HuH-7.5 (cell line): Measurements from ENCODE around the gene LSM7.

Experiments used
- DNase-seq: peaks from one replicate; pipeline ENCODE4 v3.0.0; 2011; ENCODE audit warnings: low spot score

Gene LSM7

GRCh38 chr19:2323707-2324106 lies 4.7 kb downstream of the LSM7 start:
- DNase-seq = no peak

- DNase-seq = no peak
Observed at GRCh38 chr19:2321565-2322283, 6.7 kb downstream of the LSM7 start.

GRCh38 chr19:2320939-2321338 lies 7.4 kb downstream of the LSM7 start:
- no peak for DNase-seq

GRCh38 chr19:2320049-2320448 lies 8.3 kb downstream of the LSM7 start:
- no peak for DNase-seq

- DNase-seq = no peak
Observed at GRCh38 chr19:2319551-2319950, 8.8 kb downstream of the LSM7 start.

GRCh38 chr19:2318923-2319322 lies 9.5 kb downstream of the LSM7 start:
- DNase-seq = no peak

GRCh38 chr19:2317756-2318155 lies 10.6 kb downstream of the LSM7 start:
- no peak for DNase-seq

GRCh38 chr19:2317300-2317699 lies 11.1 kb downstream of the LSM7 start:
- no peak for DNase-seq

- peak; percentile 91 for DNase-seq
Observed at GRCh38 chr19:2315818-2316353, 12.5 kb downstream of the LSM7 start.

- DNase-seq = no peak
Observed at GRCh38 chr19:2315121-2315817, 13.1 kb downstream of the LSM7 start.

- no peak for DNase-seq
Observed at GRCh38 chr19:2312820-2313501, 15.4 kb downstream of the LSM7 start.

- no peak for DNase-seq
Observed at GRCh38 chr19:2311093-2311492, 17.3 kb downstream of the LSM7 start.

GRCh38 chr19:2309734-2310362 lies 18.5 kb downstream of the LSM7 start:
- no peak for DNase-seq

GRCh38 chr19:2308114-2308556 lies 20.3 kb downstream of the LSM7 start, which contains the start of gene LINGO3:
Gene LINGO3 (minus strand): TSS chr19:2308154. CDS start chr19:2291776, 16,378 bp downstream.
- DNase-seq = peak; percentile 65

- DNase-seq = no peak
Observed at GRCh38 chr19:2307518-2308012, 20.8 kb downstream of the LSM7 start.

GRCh38 chr19:2306971-2307370 lies 21.4 kb downstream of the LSM7 start:
- no peak for DNase-seq

GRCh38 chr19:2306281-2306806 lies 22.0 kb downstream of the LSM7 start:
- no peak for DNase-seq

- DNase-seq = no peak
Observed at GRCh38 chr19:2305452-2306280, 22.7 kb downstream of the LSM7 start.

- no peak for DNase-seq
Observed at GRCh38 chr19:2303211-2303798, 25.1 kb downstream of the LSM7 start.
